ENCODE results near the gene HCRTR1.

Gene HCRTR1

GRCh38 chr1:31654474-31654776 lies 36.9 kb downstream of the HCRTR1 start:
- Histone ChIP-seq H3K9ac (ENCODE audit: low read depth, low read length, poor library complexity, severe bottlenecking) (no peak overlapping the region), H3K36me3 (ENCODE audit: insufficient read depth, low read length) (no peaks in the 10 kb centered on the region), H3K9me2 (replicated peaks; ENCODE audit: low read depth, low read length) (no peaks in the 10 kb centered on the region), H3K4me2 (ENCODE audit: low read depth, low read length, poor library complexity, severe bottlenecking) (no peak overlapping the region), H3K79me2 (ENCODE audit: insufficient read depth, low read length) (no peaks in the 10 kb centered on the region), H4K20me1 (ENCODE audit: insufficient read depth, low read length, poor library complexity, severe bottlenecking) (no peaks in the 10 kb centered on the region), H3K9me3 (ENCODE audit: insufficient read depth, low read depth, low read length) (no peaks in the 10 kb centered on the region), H3K4me1 (ENCODE audit: insufficient read depth, low read length, poor library complexity, severe bottlenecking) (no peaks in the 10 kb centered on the region), H3F3A (ENCODE audit: low read depth) (no peaks in the 10 kb centered on the region), H2AFZ (ENCODE audit: low read length) (no peak overlapping the region), H3K27me3 (ENCODE audit: insufficient read depth, low read length, poor library complexity, severe bottlenecking) (no peaks in the 10 kb centered on the region), H3K4me3 (ENCODE audit: low read length, poor library complexity, severe bottlenecking) (no peak overlapping the region)
- TF ChIP-seq CTCF (conservative IDR thresholded peaks at IDR 0.05; ENCODE audit: low read length) (no peak), EZH2phosphoT487 (IDR thresholded peaks at IDR 0.05; ENCODE audit: borderline replicate concordance) (no peak)

GRCh38 chr1:31655104-31655503 lies 37.6 kb downstream of the HCRTR1 start:
- no peak for TF ChIP-seq EZH2phosphoT487 (IDR thresholded peaks at IDR 0.05; ENCODE audit: borderline replicate concordance)
- TF ChIP-seq CTCF (conservative IDR thresholded peaks at IDR 0.05; ENCODE audit: low read length), result no peak
- Histone ChIP-seq H2AFZ (ENCODE audit: low read length) (no peak overlapping the region), H4K20me1 (ENCODE audit: insufficient read depth, low read length, poor library complexity, severe bottlenecking) (no peaks in the 10 kb centered on the region), H3K27me3 (ENCODE audit: insufficient read depth, low read length, poor library complexity, severe bottlenecking) (no peaks in the 10 kb centered on the region), H3K9ac (ENCODE audit: low read depth, low read length, poor library complexity, severe bottlenecking) (no peak overlapping the region), H3K36me3 (ENCODE audit: insufficient read depth, low read length) (no peaks in the 10 kb centered on the region), H3K4me3 (ENCODE audit: low read length, poor library complexity, severe bottlenecking) (no peak overlapping the region), H3K4me1 (ENCODE audit: insufficient read depth, low read length, poor library complexity, severe bottlenecking) (no peaks in the 10 kb centered on the region), H3F3A (ENCODE audit: low read depth) (no peaks in the 10 kb centered on the region), H3K4me2 (ENCODE audit: low read depth, low read length, poor library complexity, severe bottlenecking) (no peak overlapping the region), H3K9me2 (replicated peaks; ENCODE audit: low read depth, low read length) (no peaks in the 10 kb centered on the region), H3K9me3 (ENCODE audit: insufficient read depth, low read depth, low read length) (no peaks in the 10 kb centered on the region), H3K79me2 (ENCODE audit: insufficient read depth, low read length) (no peaks in the 10 kb centered on the region)

DNA sequence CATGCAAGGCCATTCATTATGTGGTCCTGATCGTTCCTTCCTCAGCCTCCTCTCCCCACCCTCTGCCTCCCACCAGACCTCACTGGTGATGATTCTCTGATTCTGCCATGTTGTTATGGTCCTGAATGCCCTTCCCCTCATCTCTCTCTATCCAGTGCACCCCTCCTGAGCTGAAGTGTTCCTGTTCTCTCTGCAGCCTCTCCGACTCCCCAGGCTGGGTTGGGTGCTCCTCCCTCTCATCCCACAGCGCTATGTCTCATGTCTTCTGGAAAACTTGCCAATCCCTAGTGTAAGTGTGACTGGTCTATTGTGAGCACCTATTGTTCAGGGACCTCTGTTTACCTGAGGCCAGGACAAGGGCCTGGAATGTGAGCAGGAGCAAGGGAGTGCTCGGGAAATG lies 38.3 kb downstream of the HCRTR1 start:
- no peak overlapping the region for H3K4me2 ChIP-seq (ENCODE audit: low read depth, low read length, poor library complexity, severe bottlenecking)
- H3K4me3 ChIP-seq (ENCODE audit: low read length, poor library complexity, severe bottlenecking), result no peak overlapping the region
- H3F3A ChIP-seq (ENCODE audit: low read depth), result no peaks in the 10 kb centered on the region
- H3K79me2 ChIP-seq (ENCODE audit: insufficient read depth, low read length), result no peaks in the 10 kb centered on the region
- no peaks in the 10 kb centered on the region for H3K4me1 ChIP-seq (ENCODE audit: insufficient read depth, low read length, poor library complexity, severe bottlenecking)
- no peak overlapping the region for H2AFZ ChIP-seq (ENCODE audit: low read length)
- H3K9me3 ChIP-seq (ENCODE audit: insufficient read depth, low read depth, low read length), result no peaks in the 10 kb centered on the region
- H3K9me2 ChIP-seq (replicated peaks; ENCODE audit: low read depth, low read length), result no peaks in the 10 kb centered on the region
- H3K9ac ChIP-seq (ENCODE audit: low read depth, low read length, poor library complexity, severe bottlenecking), result no peak overlapping the region
- no peaks in the 10 kb centered on the region for H3K36me3 ChIP-seq (ENCODE audit: insufficient read depth, low read length)
- H3K27me3 ChIP-seq (ENCODE audit: insufficient read depth, low read length, poor library complexity, severe bottlenecking), result no peaks in the 10 kb centered on the region
- no peak for TF ChIP-seq EZH2phosphoT487 (IDR thresholded peaks at IDR 0.05; ENCODE audit: borderline replicate concordance)
- no peak for TF ChIP-seq CTCF (conservative IDR thresholded peaks at IDR 0.05; ENCODE audit: low read length)
- H4K20me1 ChIP-seq (ENCODE audit: insufficient read depth, low read length, poor library complexity, severe bottlenecking), result no peaks in the 10 kb centered on the region
